Activated naive CD8-positive, alpha-beta T cell treated with anti-CD3 and anti-CD28 coated beads, Interleukin-2, amount 50 U/mL, for 24 hours (primary cell): ENCODE data around the gene DAPK2.
"Not testable (repeated sequence)": the region's sequence is repeated elsewhere in the genome, so short reads cannot be mapped to it uniquely, and the experiment has no call there.

ENCODE experiments used
- ATAC-seq: fragments of 150-1000 bp; cut with Tn5 transposase; one replicate; pipeline ENCODE4 v1.10.0; 2021
- DNase-seq: peaks from one replicate; pipeline ENCODE4 v3.0.0; 2021
- H3K27ac Mint-ChIP-seq: one replicate; pipeline ENCODE4 v1.8.0; 2021; ENCODE audit warnings: mild to moderate bottlenecking, mixed read lengths
- H3K27me3 Mint-ChIP-seq: one replicate; pipeline ENCODE4 v1.8.0; 2021; ENCODE audit warnings: mixed read lengths
- H3K36me3 Mint-ChIP-seq: one replicate; pipeline ENCODE4 v1.8.0; 2021; ENCODE audit warnings: low read depth, mixed read lengths
- H3K4me1 Mint-ChIP-seq: one replicate; pipeline ENCODE4 v1.8.0; 2021; ENCODE audit warnings: mixed read lengths
- H3K4me3 Mint-ChIP-seq: one replicate; pipeline ENCODE4 v1.8.0; 2021; ENCODE audit warnings: mild to moderate bottlenecking, moderate library complexity, mixed read lengths
- H3K9me3 Mint-ChIP-seq: one replicate; pipeline ENCODE4 v1.8.0; 2021; ENCODE audit warnings: mixed read lengths

The DAPK2 gene

GRCh38 chr15:64070106-64070505, 23.8 kb upstream of the DAPK2 start:
- Mint-ChIP-seq H3K4me1 (peaks cover 6% of the 10 kb centered on the region), H3K4me3 (no peak overlapping the region), H3K27me3 (no peaks in the 10 kb centered on the region), H3K36me3 (peaks cover 10% of the 10 kb centered on the region), H3K9me3 (no peaks in the 10 kb centered on the region), H3K27ac (no peak overlapping the region)
- ATAC-seq (no peak), DNase-seq (no peak)

DNA sequence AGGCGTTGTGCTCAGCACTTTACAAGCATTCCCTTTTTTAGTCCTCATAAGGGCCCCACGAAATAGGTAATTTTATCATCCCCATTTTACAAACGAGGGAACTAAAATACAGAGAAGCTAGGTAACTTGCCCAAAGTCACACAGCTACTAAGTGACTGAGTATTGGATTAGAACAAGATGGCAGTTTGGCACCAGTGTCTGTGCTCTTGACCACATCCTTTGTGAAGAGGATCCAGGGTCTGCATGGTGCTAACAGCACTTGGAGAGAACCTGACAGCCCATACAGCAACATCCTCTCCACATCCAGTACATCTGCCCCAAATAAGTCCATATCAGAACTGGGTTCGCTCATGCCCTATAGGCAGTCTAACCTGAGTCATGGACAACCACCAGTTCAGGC, 21.8 kb upstream of the DAPK2 start:
- no peaks in the 10 kb centered on the region for H3K9me3 Mint-ChIP-seq
- no peak overlapping the region for H3K4me3 Mint-ChIP-seq
- H3K27ac Mint-ChIP-seq, result no peak overlapping the region
- H3K36me3 Mint-ChIP-seq, result peaks cover 7% of the 10 kb centered on the region
- H3K27me3 Mint-ChIP-seq, result no peaks in the 10 kb centered on the region
- DNase-seq (no peak), ATAC-seq (no peak)
- peaks cover 6% of the 10 kb centered on the region for H3K4me1 Mint-ChIP-seq

GRCh38 chr15:64067564-64068030, 21.3 kb upstream of the DAPK2 start:
- Mint-ChIP-seq H3K27ac (no peak overlapping the region), H3K9me3 (no peaks in the 10 kb centered on the region), H3K27me3 (no peaks in the 10 kb centered on the region), H3K4me1 (peaks cover 6% of the 10 kb centered on the region), H3K36me3 (peaks cover 3% of the 10 kb centered on the region), H3K4me3 (no peak overlapping the region)
- peak; percentile 88 for ATAC-seq
- DNase-seq, result peak; percentile 72

GRCh38 chr15:64066451-64066850, 20.2 kb upstream of the DAPK2 start:
- DNase-seq (no peak), ATAC-seq (no peak)
- Mint-ChIP-seq H3K4me3 (no peak overlapping the region), H3K27ac (no peak overlapping the region), H3K36me3 (no peaks in the 10 kb centered on the region), H3K4me1 (peaks cover 6% of the 10 kb centered on the region), H3K27me3 (no peaks in the 10 kb centered on the region), H3K9me3 (no peaks in the 10 kb centered on the region)

DNA sequence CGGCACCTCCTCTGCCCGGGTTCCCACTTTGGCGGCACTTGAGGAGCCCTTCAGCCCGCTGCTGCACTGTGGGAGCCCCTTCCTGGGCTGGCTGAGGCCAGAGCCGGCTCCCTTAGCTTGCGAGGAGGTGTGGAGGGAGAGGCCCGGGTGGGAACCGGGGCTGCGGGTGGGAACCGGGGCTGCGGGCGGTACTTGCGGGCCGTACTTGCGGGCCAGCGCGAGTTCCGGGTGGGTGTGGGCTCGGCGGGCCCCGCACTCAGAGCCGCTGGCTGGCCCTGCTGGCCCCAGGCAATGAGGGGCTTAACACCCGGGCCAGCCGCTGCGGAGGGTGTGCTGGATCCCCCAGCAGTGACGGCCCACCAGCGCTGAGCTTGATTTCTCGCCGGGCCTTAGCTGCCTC, 14.4 kb upstream of the DAPK2 start:
- Mint-ChIP-seq H3K27ac (no peak overlapping the region), H3K4me3 (no peak overlapping the region), H3K4me1 (no peaks in the 10 kb centered on the region), H3K9me3 (no peaks in the 10 kb centered on the region), H3K36me3 (no peaks in the 10 kb centered on the region), H3K27me3 (no peaks in the 10 kb centered on the region)
- DNase-seq, result no peak
- ATAC-seq, result no peak

- H3K27me3 Mint-ChIP-seq, H3K9me3 Mint-ChIP-seq, ATAC-seq, H3K36me3 Mint-ChIP-seq, DNase-seq, H3K4me3 Mint-ChIP-seq, H3K27ac Mint-ChIP-seq, H3K4me1 Mint-ChIP-seq: not testable (repeated sequence)
Observed at GRCh38 chr15:64059104-64059503, 12.8 kb upstream of the DAPK2 start.

DNA sequence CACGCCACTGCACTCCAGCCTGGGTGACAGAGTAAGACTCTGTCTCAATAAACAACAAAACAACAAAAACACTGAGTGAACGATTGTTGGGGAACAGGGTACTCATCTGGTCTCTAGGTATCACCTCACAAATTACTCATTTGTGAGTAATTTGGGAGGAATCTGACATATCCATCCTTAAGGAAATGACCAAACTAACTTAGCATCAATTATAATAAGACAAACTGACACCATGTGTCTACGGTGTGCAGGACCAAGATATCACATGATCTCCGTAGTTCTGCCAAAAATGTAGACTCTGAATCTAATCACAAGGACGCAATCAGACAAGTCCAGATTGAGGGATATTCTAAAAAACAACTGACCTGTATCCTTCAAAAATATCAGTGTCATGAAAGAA, 12.0 kb upstream of the DAPK2 start:
- Mint-ChIP-seq H3K27ac (no peak overlapping the region), H3K36me3 (no peaks in the 10 kb centered on the region), H3K4me1 (no peaks in the 10 kb centered on the region), H3K4me3 (no peak overlapping the region), H3K9me3 (no peaks in the 10 kb centered on the region), H3K27me3 (no peaks in the 10 kb centered on the region)
- DNase-seq (no peak), ATAC-seq (no peak)

DNA sequence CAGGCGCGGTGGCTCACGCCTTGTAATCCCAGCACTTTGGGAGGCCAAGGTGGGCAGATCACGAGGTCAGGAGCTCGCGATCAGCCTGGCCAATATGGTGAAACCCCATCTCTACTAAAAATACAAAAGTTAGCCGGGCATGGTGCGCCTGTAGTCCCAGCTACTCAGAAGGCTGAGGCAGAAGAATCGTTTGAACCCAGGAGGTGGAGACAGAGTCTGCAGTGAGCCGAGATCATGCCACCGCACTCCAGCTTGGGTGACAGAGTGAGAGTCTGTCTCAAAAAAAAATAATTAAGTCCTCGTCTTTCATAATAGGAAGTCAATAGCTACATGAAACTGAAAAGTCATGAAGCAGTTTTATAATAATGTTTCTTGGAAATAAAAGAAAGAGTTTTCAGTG, 7.4 kb upstream of the DAPK2 start:
- H3K27ac Mint-ChIP-seq, ATAC-seq, H3K4me3 Mint-ChIP-seq: not testable (repeated sequence)

GRCh38 chr15:64052925-64053491, 6.7 kb upstream of the DAPK2 start:
- Mint-ChIP-seq H3K27ac (no peak overlapping the region), H3K4me3 (no peak overlapping the region), H3K4me1 (peaks cover 6% of the 10 kb centered on the region), H3K27me3 (peaks cover 7% of the 10 kb centered on the region), H3K9me3 (no peaks in the 10 kb centered on the region), H3K36me3 (no peaks in the 10 kb centered on the region)
- ATAC-seq (no peak), DNase-seq (no peak)

More for the DNA sequence above, 7.4 kb upstream of the DAPK2 start:
- not testable (repeated sequence) for H3K4me1 Mint-ChIP-seq, DNase-seq, H3K27me3 Mint-ChIP-seq, H3K36me3 Mint-ChIP-seq, H3K9me3 Mint-ChIP-seq

DNA sequence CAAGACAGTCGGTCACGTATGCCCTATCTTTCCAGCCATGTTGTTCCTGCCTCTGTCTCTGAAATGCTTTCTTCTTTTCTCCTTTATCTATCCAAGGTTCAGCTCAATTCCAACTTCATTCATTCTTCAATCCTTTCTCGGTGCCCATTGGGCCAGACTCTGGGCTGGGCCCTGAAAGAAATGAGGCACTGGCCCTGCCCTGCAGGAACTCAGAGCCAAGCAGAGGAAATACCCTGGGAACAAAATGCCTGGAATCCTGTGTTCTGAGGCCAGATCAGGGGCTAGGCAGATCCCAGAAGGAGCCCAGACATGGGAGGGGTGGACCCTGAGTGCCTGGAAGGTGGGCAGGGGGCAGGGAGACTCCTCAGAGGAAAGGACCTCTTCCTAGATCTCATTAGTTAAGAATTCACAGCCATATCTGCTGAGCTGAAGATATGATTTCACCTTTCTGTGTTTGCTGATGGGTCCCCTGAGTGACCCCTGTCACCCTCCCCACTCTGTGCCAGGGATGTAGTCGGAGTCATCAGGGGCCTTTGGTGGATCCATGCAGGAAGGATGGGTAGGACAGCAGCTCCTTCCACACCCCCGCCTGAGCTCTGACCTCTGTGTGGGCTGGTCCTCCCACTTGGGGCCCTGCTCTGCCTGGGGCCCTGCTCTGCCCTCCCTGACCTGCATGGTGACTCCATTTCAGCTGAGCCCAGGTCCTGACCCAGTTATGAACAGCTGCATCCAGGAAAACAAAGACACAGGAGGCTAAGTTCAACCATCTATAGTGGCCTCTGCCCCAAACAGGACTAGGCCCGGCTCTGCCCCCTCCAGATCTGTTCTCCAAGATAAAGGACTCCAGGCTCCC, 5.3 kb upstream of the DAPK2 start:
- ATAC-seq (no peak), DNase-seq (no peak)
- Mint-ChIP-seq H3K4me3 (no peak overlapping the region), H3K27ac (no peak overlapping the region), H3K27me3 (peaks cover 19% of the 10 kb centered on the region), H3K4me1 (peaks cover 10% of the 10 kb centered on the region), H3K9me3 (no peaks in the 10 kb centered on the region), H3K36me3 (no peaks in the 10 kb centered on the region)

- peaks cover 20% of the 10 kb centered on the region for H3K27me3 Mint-ChIP-seq
- peaks cover 12% of the 10 kb centered on the region for H3K4me1 Mint-ChIP-seq
- H3K36me3 Mint-ChIP-seq, result no peaks in the 10 kb centered on the region
- no peak for ATAC-seq
- H3K27ac Mint-ChIP-seq, result no peak overlapping the region
- no peaks in the 10 kb centered on the region for H3K9me3 Mint-ChIP-seq
- no peak for DNase-seq
- no peak overlapping the region for H3K4me3 Mint-ChIP-seq
Observed at GRCh38 chr15:64051093-64051402, 4.8 kb upstream of the DAPK2 start.

GRCh38 chr15:64050281-64051092, 4.2 kb upstream of the DAPK2 start:
- Mint-ChIP-seq H3K9me3 (no peaks in the 10 kb centered on the region), H3K4me1 (peaks cover 14% of the 10 kb centered on the region), H3K36me3 (no peaks in the 10 kb centered on the region), H3K4me3 (no peak overlapping the region), H3K27ac (no peak overlapping the region), H3K27me3 (peaks cover 20% of the 10 kb centered on the region)
- DNase-seq (no peak), ATAC-seq (no peak)

DNA sequence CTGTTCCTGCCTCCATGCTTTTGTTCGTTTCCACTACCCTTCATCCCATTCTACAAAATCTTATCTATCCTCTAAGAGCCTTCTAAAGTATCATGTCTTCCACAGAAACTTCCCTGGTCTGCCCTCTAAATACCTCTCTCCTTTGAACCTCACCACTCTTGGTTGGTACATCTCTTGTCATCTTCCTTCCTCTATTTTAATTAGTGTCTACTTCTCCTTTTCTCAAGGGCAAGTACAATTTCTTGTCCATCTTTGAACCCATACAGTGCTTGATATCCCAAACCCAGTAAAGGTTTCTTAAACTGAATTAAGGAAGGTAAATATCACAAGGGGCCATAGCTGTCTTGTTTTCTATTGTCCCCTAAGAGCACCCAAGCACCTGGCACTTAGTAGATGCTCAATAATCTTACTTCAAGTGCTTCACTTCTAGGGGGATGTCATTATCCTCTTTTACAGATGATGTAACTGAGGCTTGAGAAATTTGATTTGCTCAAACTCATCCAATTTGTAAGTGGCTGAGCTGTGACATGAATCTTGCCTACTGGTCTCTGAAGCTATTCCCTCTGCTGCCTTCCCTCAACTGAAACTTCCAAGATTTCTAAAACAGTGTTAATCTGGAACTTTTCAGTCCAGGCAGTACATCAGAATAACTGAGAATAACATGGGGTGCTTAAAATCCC, 2.6 kb upstream of the DAPK2 start:
- no peak overlapping the region for H3K4me3 Mint-ChIP-seq
- DNase-seq, result no peak
- H3K27ac Mint-ChIP-seq, result no peak overlapping the region
- ATAC-seq, result no peak
- no peaks in the 10 kb centered on the region for H3K36me3 Mint-ChIP-seq
- H3K27me3 Mint-ChIP-seq, result peaks cover 22% of the 10 kb centered on the region
- peaks cover 22% of the 10 kb centered on the region for H3K4me1 Mint-ChIP-seq
- H3K9me3 Mint-ChIP-seq, result no peaks in the 10 kb centered on the region

GRCh38 chr15:64045774-64046420, 388 bp downstream of the DAPK2 start:
- Mint-ChIP-seq H3K4me1 (peaks cover 22% of the 10 kb centered on the region), H3K27ac (no peak overlapping the region)

More at GRCh38 chr15:64045774-64046420, 388 bp downstream of the DAPK2 start:
- Mint-ChIP-seq H3K4me3 (peak overlapping the region; percentile 59), H3K36me3 (no peaks in the 10 kb centered on the region), H3K9me3 (no peaks in the 10 kb centered on the region), H3K27me3 (peaks cover 22% of the 10 kb centered on the region)
- DNase-seq (no peak), ATAC-seq (peak; percentile 34)
